GM12872 (cell line): ENCODE measurements around the gene PARD3.

Experiments used
- CTCF ChIP-seq: IDR thresholded peaks from 3 replicates; pipeline ENCODE4 v1.5.1; 2011; ENCODE audit warnings: low read depth, mild to moderate bottlenecking, low read length, moderate library complexity; ENCODE audit not compliant: insufficient read depth

The PARD3 gene

GRCh38 chr10:34111179-34111578 is 703.9 kb downstream of the PARD3 start:
- TF ChIP-seq CTCF, result no peak

- no peak for TF ChIP-seq CTCF
Observed at GRCh38 chr10:34109952-34110702, 705.0 kb downstream of the PARD3 start.

GRCh38 chr10:34109495-34109894 is 705.6 kb downstream of the PARD3 start:
- no peak for TF ChIP-seq CTCF

GRCh38 chr10:34107626-34108516 is 707.2 kb downstream of the PARD3 start:
- no peak for TF ChIP-seq CTCF

- no peak for TF ChIP-seq CTCF
Observed at GRCh38 chr10:34106356-34106885, 708.7 kb downstream of the PARD3 start.

- TF ChIP-seq CTCF, result no peak
Observed at GRCh38 chr10:34104829-34105572, 710.1 kb downstream of the PARD3 start.
